ENCODE data around the gene ATP7A.
"Not testable (repeated sequence)": the region's sequence is repeated elsewhere in the genome, so short reads cannot be mapped to it uniquely, and the experiment has no call there.

ATP7A gene

GRCh38 chrX:77910108-77910840 lies at the start of gene ATP7A:
Gene ATP7A (plus strand): TSS chrX:77910693. CDS start chrX:77971642, 60,949 bp downstream.
- H3K27ac Mint-ChIP-seq: peak within 1 kb of the TSS; percentile 99
- peak within 1 kb of the TSS; percentile 99 for H3K4me3 Mint-ChIP-seq
- H3K4me1 Mint-ChIP-seq: peaks cover 9% of the 10 kb centered on the region
- ATAC-seq (ENCODE audit: low read depth): peak; percentile 93
- no peaks in the 10 kb centered on the region for H3K27me3 Mint-ChIP-seq
- H3K36me3 Mint-ChIP-seq: no peaks in the 10 kb centered on the region
- DNase-seq (ENCODE audit: low spot score in 2 of 2): peak; percentile 70 to 80
- H3K9me3 Mint-ChIP-seq: no peaks in the 10 kb centered on the region

GRCh38 chrX:77875372-77875771 lies 35.1 kb upstream of the ATP7A start:
- no peak for ATAC-seq (ENCODE audit: low read depth)

GRCh38 chrX:77881418-77881817 lies 29.1 kb upstream of the ATP7A start:
- not testable (repeated sequence) for H3K9me3 Mint-ChIP-seq; ATAC-seq (ENCODE audit: low read depth); H3K27ac Mint-ChIP-seq; H3K36me3 Mint-ChIP-seq; DNase-seq (ENCODE audit: low spot score in 2 of 2); H3K27me3 Mint-ChIP-seq; H3K4me3 Mint-ChIP-seq; H3K4me1 Mint-ChIP-seq

More at GRCh38 chrX:77875372-77875771, 35.1 kb upstream of the ATP7A start:
- Mint-ChIP-seq H3K9me3 (no peaks in the 10 kb centered on the region), H3K27ac (no peak overlapping the region), H3K4me1 (peaks cover 4% of the 10 kb centered on the region), H3K4me3 (no peak overlapping the region), H3K27me3 (no peaks in the 10 kb centered on the region), H3K36me3 (peaks cover 11% of the 10 kb centered on the region)
- DNase-seq (ENCODE audit: low spot score in 2 of 2): no peak

GRCh38 chrX:77892887-77893286 lies 17.6 kb upstream of the ATP7A start:
- ATAC-seq (ENCODE audit: low read depth): no peak
- peaks cover 7% of the 10 kb centered on the region for H3K4me1 Mint-ChIP-seq
- no peaks in the 10 kb centered on the region for H3K9me3 Mint-ChIP-seq
- DNase-seq (ENCODE audit: low spot score in 2 of 2): no peak
- H3K27ac Mint-ChIP-seq: no peak overlapping the region
- H3K27me3 Mint-ChIP-seq: no peaks in the 10 kb centered on the region
- peaks cover 9% of the 10 kb centered on the region for H3K36me3 Mint-ChIP-seq
- H3K4me3 Mint-ChIP-seq: peak overlapping the region; percentile 30

- ATAC-seq (ENCODE audit: low read depth): no peak
- no peak overlapping the region for H3K27ac Mint-ChIP-seq
- H3K36me3 Mint-ChIP-seq: peaks cover 9% of the 10 kb centered on the region
- H3K4me1 Mint-ChIP-seq: peaks cover 7% of the 10 kb centered on the region
- H3K4me3 Mint-ChIP-seq: peak overlapping the region; percentile 96
- no peak for DNase-seq (ENCODE audit: low spot score in 2 of 2)
- H3K9me3 Mint-ChIP-seq: no peaks in the 10 kb centered on the region
- H3K27me3 Mint-ChIP-seq: no peaks in the 10 kb centered on the region
Observed at GRCh38 chrX:77893713-77894112, 16.8 kb upstream of the ATP7A start.

- H3K9me3 Mint-ChIP-seq: no peaks in the 10 kb centered on the region
- peak; percentile 84 for ATAC-seq (ENCODE audit: low read depth)
- peak; percentile 65 to 82 for DNase-seq (ENCODE audit: low spot score in 2 of 2)
- H3K36me3 Mint-ChIP-seq: peaks cover 6% of the 10 kb centered on the region
- no peaks in the 10 kb centered on the region for H3K27me3 Mint-ChIP-seq
- H3K27ac Mint-ChIP-seq: peak within 1 kb of the TSS; percentile 99
- peaks cover 7% of the 10 kb centered on the region for H3K4me1 Mint-ChIP-seq
- H3K4me3 Mint-ChIP-seq: peak within 1 kb of the TSS; percentile 96
Observed at GRCh38 chrX:77894921-77895886, 15.3 kb upstream of the ATP7A start, which contains the start of gene MAGT1. Gene MAGT1 (minus strand): TSS chrX:77895435. CDS start chrX:77895410, 25 bp downstream.

GRCh38 chrX:77899081-77899828 lies 11.2 kb upstream of the ATP7A start, which contains the start of gene COX7B:
Gene COX7B (plus strand): TSS chrX:77899468. CDS start chrX:77899554, 86 bp downstream.
- H3K9me3 Mint-ChIP-seq: no peaks in the 10 kb centered on the region
- H3K4me1 Mint-ChIP-seq: peaks cover 2% of the 10 kb centered on the region
- peak within 1 kb of the TSS; percentile 96 for H3K27ac Mint-ChIP-seq
- H3K27me3 Mint-ChIP-seq: no peaks in the 10 kb centered on the region
- DNase-seq (ENCODE audit: low spot score in 2 of 2): peak; percentile 44 to 75
- ATAC-seq (ENCODE audit: low read depth): peak; percentile 55
- H3K4me3 Mint-ChIP-seq: peak within 1 kb of the TSS; percentile 93
- H3K36me3 Mint-ChIP-seq: no peaks in the 10 kb centered on the region

GRCh38 chrX:77900688-77901087 lies 9.8 kb upstream of the ATP7A start:
- Mint-ChIP-seq H3K27me3 (no peaks in the 10 kb centered on the region), H3K27ac (peak overlapping the region; percentile 96), H3K4me1 (peaks cover 2% of the 10 kb centered on the region), H3K9me3 (no peaks in the 10 kb centered on the region), H3K4me3 (peak overlapping the region; percentile 27), H3K36me3 (peaks cover 1% of the 10 kb centered on the region)
- DNase-seq (ENCODE audit: low spot score in 2 of 2): no peak
- no peak for ATAC-seq (ENCODE audit: low read depth)

GRCh38 chrX:77901506-77901905 lies 9.0 kb upstream of the ATP7A start:
- Mint-ChIP-seq H3K9me3 (no peaks in the 10 kb centered on the region), H3K27me3 (no peaks in the 10 kb centered on the region), H3K36me3 (peaks cover 1% of the 10 kb centered on the region), H3K4me3 (peak overlapping the region; percentile 33), H3K27ac (no peak overlapping the region), H3K4me1 (peaks cover 2% of the 10 kb centered on the region)
- ATAC-seq (ENCODE audit: low read depth) (no peak), DNase-seq (ENCODE audit: low spot score in 2 of 2) (no peak)

GRCh38 chrX:77917294-77917933 lies 6.9 kb downstream of the ATP7A start:
- Mint-ChIP-seq H3K36me3 (peaks cover 2% of the 10 kb centered on the region), H3K4me1 (peaks cover 23% of the 10 kb centered on the region), H3K27me3 (no peaks in the 10 kb centered on the region), H3K4me3 (peak overlapping the region; percentile 57), H3K27ac (peak overlapping the region; percentile 75), H3K9me3 (no peaks in the 10 kb centered on the region)
- DNase-seq (ENCODE audit: low spot score in 2 of 2): no peak
- ATAC-seq (ENCODE audit: low read depth): no peak

- no peak for DNase-seq (ENCODE audit: low spot score in 2 of 2)
- peaks cover 18% of the 10 kb centered on the region for H3K4me1 Mint-ChIP-seq
- H3K36me3 Mint-ChIP-seq: peaks cover 2% of the 10 kb centered on the region
- no peak for ATAC-seq (ENCODE audit: low read depth)
- no peak overlapping the region for H3K4me3 Mint-ChIP-seq
- no peaks in the 10 kb centered on the region for H3K9me3 Mint-ChIP-seq
- H3K27me3 Mint-ChIP-seq: no peaks in the 10 kb centered on the region
- H3K27ac Mint-ChIP-seq: no peak overlapping the region
Observed at GRCh38 chrX:77918568-77918967, 8.1 kb downstream of the ATP7A start.

GRCh38 chrX:77919370-77919769 lies 8.9 kb downstream of the ATP7A start:
- H3K4me1 Mint-ChIP-seq: peaks cover 18% of the 10 kb centered on the region
- ATAC-seq (ENCODE audit: low read depth); H3K36me3 Mint-ChIP-seq; H3K27me3 Mint-ChIP-seq; DNase-seq (ENCODE audit: low spot score in 2 of 2); H3K4me3 Mint-ChIP-seq; H3K9me3 Mint-ChIP-seq; H3K27ac Mint-ChIP-seq: not testable (repeated sequence)

GRCh38 chrX:77922787-77923186 lies 12.3 kb downstream of the ATP7A start:
- H3K27me3 Mint-ChIP-seq: no peaks in the 10 kb centered on the region
- no peak overlapping the region for H3K4me3 Mint-ChIP-seq
- ATAC-seq (ENCODE audit: low read depth) (no peak), DNase-seq (ENCODE audit: low spot score in 2 of 2) (no peak)
- H3K27ac Mint-ChIP-seq: no peak overlapping the region
- H3K4me1 Mint-ChIP-seq: peaks cover 5% of the 10 kb centered on the region
- H3K36me3 Mint-ChIP-seq: peaks cover 2% of the 10 kb centered on the region
- no peaks in the 10 kb centered on the region for H3K9me3 Mint-ChIP-seq

Data from memory B cell (primary cell).